DND-41 (cell line): ENCODE data around the gene CAPZA1.

Source experiments
- EZH2 ChIP-seq: IDR thresholded peaks from 3 replicates; pipeline ENCODE4 v1.6.1; 2012; ENCODE audit warnings: borderline replicate concordance, low read depth, mild to moderate bottlenecking, moderate library complexity, low read length, inconsistent platforms; ENCODE audit not compliant: severe bottlenecking
- TF ChIP-seq, protein P1 (sequence below): IDR thresholded peaks from 2 replicates; pipeline ENCODE4 v1.5.1; 2012; ENCODE audit warnings: borderline replicate concordance, low read length, moderate library complexity, mild to moderate bottlenecking; ENCODE audit not compliant: poor library complexity, severe bottlenecking; ENCODE audit errors: extremely low read depth

DNA sequence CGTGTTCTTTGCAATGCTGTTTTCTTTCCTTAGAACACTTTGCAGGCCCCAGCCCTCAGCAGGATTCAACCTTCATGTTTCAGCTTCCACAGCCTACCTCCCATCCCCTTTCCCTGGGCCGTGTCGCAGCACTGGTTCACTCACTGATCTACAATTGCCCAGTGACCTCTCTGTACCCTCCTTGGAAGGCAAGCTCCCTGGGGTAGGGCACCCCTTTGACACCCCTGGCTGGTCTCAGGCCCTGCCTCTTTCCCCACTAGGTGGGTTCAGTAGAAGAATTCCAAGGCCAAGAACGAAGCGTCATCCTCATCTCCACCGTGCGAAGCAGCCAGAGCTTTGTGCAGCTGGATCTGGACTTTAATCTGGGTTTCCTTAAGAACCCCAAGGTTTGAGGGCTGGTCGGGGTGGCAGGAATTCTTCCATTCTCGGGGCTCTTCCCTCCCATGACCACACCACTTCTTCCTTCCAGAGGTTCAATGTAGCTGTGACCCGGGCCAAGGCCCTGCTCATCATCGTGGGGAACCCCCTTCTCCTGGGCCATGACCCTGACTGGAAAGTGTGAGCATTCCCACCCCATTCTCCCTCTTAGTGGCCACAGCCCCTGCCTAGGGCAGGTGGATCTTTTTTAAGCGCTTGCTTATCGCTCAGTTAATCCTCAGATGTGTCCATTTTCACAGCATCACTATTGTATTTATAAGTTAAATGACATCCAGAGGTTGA lies 80.0 kb downstream of the CAPZA1 start:
- no peak for TF ChIP-seq EZH2
- TF ChIP-seq, protein P1, sequence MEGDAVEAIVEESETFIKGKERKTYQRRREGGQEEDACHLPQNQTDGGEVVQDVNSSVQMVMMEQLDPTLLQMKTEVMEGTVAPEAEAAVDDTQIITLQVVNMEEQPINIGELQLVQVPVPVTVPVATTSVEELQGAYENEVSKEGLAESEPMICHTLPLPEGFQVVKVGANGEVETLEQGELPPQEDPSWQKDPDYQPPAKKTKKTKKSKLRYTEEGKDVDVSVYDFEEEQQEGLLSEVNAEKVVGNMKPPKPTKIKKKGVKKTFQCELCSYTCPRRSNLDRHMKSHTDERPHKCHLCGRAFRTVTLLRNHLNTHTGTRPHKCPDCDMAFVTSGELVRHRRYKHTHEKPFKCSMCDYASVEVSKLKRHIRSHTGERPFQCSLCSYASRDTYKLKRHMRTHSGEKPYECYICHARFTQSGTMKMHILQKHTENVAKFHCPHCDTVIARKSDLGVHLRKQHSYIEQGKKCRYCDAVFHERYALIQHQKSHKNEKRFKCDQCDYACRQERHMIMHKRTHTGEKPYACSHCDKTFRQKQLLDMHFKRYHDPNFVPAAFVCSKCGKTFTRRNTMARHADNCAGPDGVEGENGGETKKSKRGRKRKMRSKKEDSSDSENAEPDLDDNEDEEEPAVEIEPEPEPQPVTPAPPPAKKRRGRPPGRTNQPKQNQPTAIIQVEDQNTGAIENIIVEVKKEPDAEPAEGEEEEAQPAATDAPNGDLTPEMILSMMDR: no peak
